Liver (tissue), 9 donors: Measurements from ENCODE around the gene LMCD1. TPM values are rescaled to one million over a fixed set of nuclear protein-coding genes. Genes with fewer than 3 reads are reported as not detected.

Experiments
- DNase-seq: peaks from one replicate; pipeline ENCODE4 v3.0.0-alpha.2; 2017; ENCODE audit warnings: low spot score
- H3K27ac ChIP-seq, 2 donors: one replicate each; pipeline ENCODE4 v1.7.0; 2013; ENCODE audit warnings: inconsistent platforms in 2 of 2, low read length in 2 of 2, control low read depth in 1 of 2, low read depth in 1 of 2, mild to moderate bottlenecking in 1 of 2
- H3K27me3 ChIP-seq, 4 donors: one replicate each; pipeline versions ENCODE4 v1.6.1 to v1.7.0; 2013; ENCODE audit warnings: low read length in 3 of 4, inconsistent platforms in 1 of 4, mild to moderate bottlenecking in 1 of 4, moderate library complexity in 1 of 4; ENCODE audit not compliant: control insufficient read depth in 4 of 4, insufficient read depth in 4 of 4
- H3K36me3 ChIP-seq, 4 donors: one replicate each; pipeline versions ENCODE4 v1.6.1 to v1.7.0; 2013; ENCODE audit warnings: low read length in 3 of 4, mild to moderate bottlenecking in 3 of 4, low read depth in 1 of 4, moderate library complexity in 1 of 4; ENCODE audit not compliant: control insufficient read depth in 4 of 4, insufficient read depth in 3 of 4
- H3K4me1 ChIP-seq, 4 donors: one replicate each; pipeline versions ENCODE4 v1.6.1 to v1.7.0; 2013; ENCODE audit warnings: low read length in 3 of 4, mild to moderate bottlenecking in 3 of 4, moderate library complexity in 1 of 4; ENCODE audit not compliant: control insufficient read depth in 4 of 4, insufficient read depth in 4 of 4
- H3K4me3 ChIP-seq, 3 donors: one replicate each; pipeline versions ENCODE4 v1.6.1 to v1.7.0; 2013; ENCODE audit warnings: low read length in 3 of 3, control low read depth in 1 of 3, low read depth in 1 of 3, mild to moderate bottlenecking in 1 of 3
- H3K9ac ChIP-seq, 2 donors: one replicate each; pipeline ENCODE4 v1.7.0; 2013; ENCODE audit warnings: low read length in 2 of 2, mild to moderate bottlenecking in 2 of 2, moderate library complexity in 2 of 2, control low read depth in 1 of 2, low read depth in 1 of 2
- H3K9me3 ChIP-seq, 4 donors: one replicate each; pipeline versions ENCODE4 v1.6.1 to v1.7.0; 2013; ENCODE audit warnings: low read length in 3 of 4; ENCODE audit not compliant: control insufficient read depth in 4 of 4
- ATF3 ChIP-seq: IDR thresholded peaks from 2 replicates; pipeline ENCODE4 v1.6.1; 2016; ENCODE audit warnings: antibody characterized with exemption
- CTCF ChIP-seq: fragments of 150-350 bp; IDR thresholded peaks from 2 replicates; pipeline ENCODE4 v1.5.1; 2017; ENCODE audit warnings: improper control_type of control experiment, low read depth, low read length; ENCODE audit not compliant: missing input control
- EGR1 ChIP-seq, 2 donors: IDR thresholded peaks; 2 replicates each; pipeline ENCODE4 v1.6.1; 2016 to 2018; ENCODE audit warnings: antibody characterized with exemption in 2 of 2, low read depth in 2 of 2
- FOXA1 ChIP-seq: IDR thresholded peaks from 2 replicates; pipeline ENCODE4 v1.6.1; 2016; ENCODE audit warnings: antibody characterized with exemption
- FOXA2 ChIP-seq: IDR thresholded peaks from 2 replicates; pipeline ENCODE4 v1.6.1; 2016; ENCODE audit warnings: antibody characterized with exemption
- GABPA ChIP-seq, 2 donors: IDR thresholded peaks in 1 of 2; conservative IDR thresholded peaks in 1 of 2; 2 replicates each; pipeline ENCODE4 v1.6.1; 2016; ENCODE audit warnings: antibody characterized with exemption in 2 of 2, mild to moderate bottlenecking in 1 of 2, moderate library complexity in 1 of 2
- HNF4A ChIP-seq, 2 donors: conservative IDR thresholded peaks; 2 replicates each; pipeline ENCODE4 v1.6.1; 2016; ENCODE audit warnings: antibody characterized with exemption in 2 of 2, mild to moderate bottlenecking in 2 of 2
- HNF4G ChIP-seq: IDR thresholded peaks from 2 replicates; pipeline ENCODE4 v1.6.1; 2016; ENCODE audit warnings: antibody characterized with exemption
- JUND ChIP-seq, 2 donors: IDR thresholded peaks; 2 replicates each; pipeline ENCODE4 v1.6.1; 2016; ENCODE audit warnings: antibody characterized with exemption in 2 of 2
- MAX ChIP-seq: IDR thresholded peaks from 2 replicates; pipeline ENCODE4 v1.6.1; 2016; ENCODE audit warnings: antibody characterized with exemption
- NR2F2 ChIP-seq: IDR thresholded peaks from 2 replicates; pipeline ENCODE4 v1.6.1; 2016; ENCODE audit warnings: antibody characterized with exemption
- RAD21 ChIP-seq, 2 donors: IDR thresholded peaks; 2 replicates each; pipeline ENCODE4 v1.6.1; 2016; ENCODE audit warnings: antibody characterized with exemption in 2 of 2, mild to moderate bottlenecking in 2 of 2
- REST ChIP-seq: IDR thresholded peaks from 2 replicates; pipeline ENCODE4 v1.6.1; 2016; ENCODE audit warnings: antibody characterized with exemption, mild to moderate bottlenecking
- RXRA ChIP-seq, 2 donors: IDR thresholded peaks; 2 replicates each; pipeline ENCODE4 v1.6.1; 2017 to 2018; ENCODE audit warnings: antibody characterized with exemption in 2 of 2, mild to moderate bottlenecking in 1 of 2
- SP1 ChIP-seq: IDR thresholded peaks from 2 replicates; pipeline ENCODE4 v1.6.1; 2018; ENCODE audit warnings: antibody characterized with exemption, mild to moderate bottlenecking
- TAF1 ChIP-seq: conservative IDR thresholded peaks from 2 replicates; pipeline ENCODE4 v1.6.1; 2016; ENCODE audit warnings: antibody characterized with exemption, mild to moderate bottlenecking
- YY1 ChIP-seq: IDR thresholded peaks from 2 replicates; pipeline ENCODE4 v1.6.1; 2016; ENCODE audit warnings: antibody characterized with exemption, mild to moderate bottlenecking
- ZBTB33 ChIP-seq: IDR thresholded peaks from 2 replicates; pipeline ENCODE4 v1.6.1; 2016; ENCODE audit warnings: antibody characterized with exemption
- WGBS: extraction: QIAGEN DNeasy Blood & Tissue Kit; methylation state at CpG from one replicate; pipeline ENCODE4 v1.1.7; 2013; 5-methylcytosine and 5-hydroxymethylcytosine counted together
- polyA plus RNA-seq, 2 donors: library from polyadenylated mRNA; stranded (reverse) in 1 of 2; unstranded in 1 of 2; fragments of 200-250 nt in 1 of 2; fragments of >200 nt in 1 of 2; fragmentation: Nextera tagmentation in 1 of 2; extraction: Ambion mirVana in 1 of 2; gene quantifications; one replicate each; pipeline versions ENCODE4 v1.2.1 to v1.2.3, GENCODE V29; 2013 to 2015
- total RNA-seq, 2 donors: library from RNA; depleted of rRNA; stranded (reverse); fragments of >200 nt; gene quantifications; one replicate each; pipeline ENCODE4 v1.2.3, GENCODE V29; 2014
- donor health status: healthy.
- donor health status: healthy.
- donor health status: healthy.
- donor health status: healthy.
- donor health status: healthy.

LMCD1 gene
- total and polyA plus RNA-seq, 4 donors = 3.1 to 8.3 (median 6.0) TPM

- TF ChIP-seq FOXA2 (no peak), GABPA (IDR thresholded peaks at IDR 0.05 in 1 of 2, conservative IDR thresholded peaks at IDR 0.05 in 1 of 2) (no peak), TAF1 (no peak), FOXA1 (no peak), HNF4G (no peak), REST (no peak), HNF4A (conservative IDR thresholded peaks at IDR 0.05) (no peak), ATF3 (no peak), MAX (no peak), ZBTB33 (no peak), CTCF (no peak), JUND (IDR thresholded peaks at IDR 0.05) (no peak), RAD21 (IDR thresholded peaks at IDR 0.05) (no peak), SP1 (no peak), NR2F2 (no peak), RXRA (IDR thresholded peaks at IDR 0.05) (no peak), YY1 (no peak), EGR1 (IDR thresholded peaks at IDR 0.05; ENCODE audit: low read depth in 2 of 2) (no peak)
- Histone ChIP-seq H3K36me3 (no peaks in the 10 kb centered on the region), H3K4me3 (peak overlapping the region; percentile 5 to 51 (median 28)), H3K4me1 (peaks cover 4 to 35% (median 17%) of the 10 kb centered on the region in 4 donors), H3K27me3 (no peaks in the 10 kb centered on the region), H3K9ac (peak overlapping the region; percentile 56 to 80), H3K9me3 (no peaks in the 10 kb centered on the region), H3K27ac (peak overlapping the region; percentile 72 to 91)
- WGBS = 5% methylated on average over 8 of the region's 8 CpGs
- no peak for DNase-seq
These were observed 643 bp upstream of the LMCD1 start for GRCh38 chr3:8500989-8501370.
